Measurements from ENCODE around the gene LURAP1L. TPM values are rescaled to one million over a fixed set of nuclear protein-coding genes. Genes with fewer than 3 reads are reported as not detected.

Gene LURAP1L
- total and polyA plus RNA-seq, 2 of the 4 experiments (the other 2 are of a cell fraction), result 6.1 to 10.6 TPM

- no peak overlapping the region for H2AFZ ChIP-seq (replicated peaks; ENCODE audit: low read length, poor library complexity)
- no peak for DNase-seq
- no peak overlapping the region for H3K27ac ChIP-seq (ENCODE audit: insufficient read depth, low read length)
- no CpG with 5 or more reads among the region's 1 CpG for WGBS, 2 experiments (ENCODE audit: extremely low coverage in 2 of 2, insufficient read length in 1 of 2)
- no peak overlapping the region for H4K8ac ChIP-seq (ENCODE audit: low read depth in 2 of 2, low read length in 2 of 2)
- H3K4me3 ChIP-seq (ENCODE audit: insufficient read depth, low read depth, low read length), result no peak overlapping the region
- no peak overlapping the region for H2BK5ac ChIP-seq (ENCODE audit: low read depth, low read length, poor library complexity, severe bottlenecking)
- in situ Hi-C loops (cut with MboI; ENCODE audit: low sequenced_read_pairs), result no loop called here
- no peak overlapping the region for H2BK120ac ChIP-seq (ENCODE audit: low read depth, low read length)
- H2AK9ac ChIP-seq (replicated peaks; ENCODE audit: low read depth, low read length, poor library complexity), result no peak overlapping the region
- H3K18ac ChIP-seq (ENCODE audit: low read depth, low read length), result no peak overlapping the region
- H3K23ac ChIP-seq (ENCODE audit: low read depth, low read length), result no peak overlapping the region
- no peak overlapping the region for H4K5ac ChIP-seq (ENCODE audit: low read depth, low read length)
- ChIA-PET POLR2A (ENCODE audit: unreplicated experiment) (no interaction called here), CTCF (interaction anchor here (0.7 kb wide), 1 partner anchor 46 kb away, joined by 3 read pairs; no protein-coding TSS in a partner anchor)
- H3K4me1 ChIP-seq (ENCODE audit: control insufficient read depth, insufficient read depth, low read length), result no peaks in the 10 kb centered on the region
- H3K14ac ChIP-seq (replicated peaks; ENCODE audit: low read depth, low read length), result no peak overlapping the region
- peaks cover 6% of the 10 kb centered on the region for H3K9me3 ChIP-seq (ENCODE audit: control insufficient read depth, insufficient read depth, low read length)
- no peak overlapping the region for H3K4ac ChIP-seq (ENCODE audit: low read depth, low read length)
- H4K20me1 ChIP-seq (ENCODE audit: insufficient read depth, low read length), result no peaks in the 10 kb centered on the region
- no peak for TF ChIP-seq SMC3 (IDR thresholded peaks at IDR 0.05; ENCODE audit: low read depth, low read length)
- no peak for TF ChIP-seq CEBPB (IDR thresholded peaks at IDR 0.05; ENCODE audit: low read depth, low read length)
- TF ChIP-seq MAFK (IDR thresholded peaks at IDR 0.05; ENCODE audit: low read depth, low read length), result no peak
- no peaks in the 10 kb centered on the region for H3K9me1 ChIP-seq (ENCODE audit: insufficient read depth, low read length)
- H2BK15ac ChIP-seq (ENCODE audit: low read depth, low read length), result no peak overlapping the region
- H3K56ac ChIP-seq (ENCODE audit: extremely low read depth, insufficient read depth, low read length), result no peak overlapping the region
- dilution Hi-C loops (cut with HindIII; ENCODE audit: low sequenced_read_pairs, unreplicated experiment), result no loop called here
- H3K79me1 ChIP-seq (ENCODE audit: low read depth in 1 of 2, low read length in 2 of 2), result no peaks in the 10 kb centered on the region
- no peaks in the 10 kb centered on the region for H3K36me3 ChIP-seq (ENCODE audit: control insufficient read depth, insufficient read depth, low read length)
- ATAC-seq (ENCODE audit: low read depth), result no peak
- H3K4me2 ChIP-seq (ENCODE audit: low read depth, low read length), result no peak overlapping the region
- no TSS peak for BruUV-seq (replicated peaks)
- no peak overlapping the region for H2BK20ac ChIP-seq (ENCODE audit: low read depth, low read length)
- intact Hi-C loops (cut with micrococcal nuclease), result no loop called here
- H3K9ac ChIP-seq (ENCODE audit: low read depth, low read length), result no peak overlapping the region
- H3K27me3 ChIP-seq (ENCODE audit: control insufficient read depth, insufficient read depth, low read length), result no peaks in the 10 kb centered on the region
- no peak overlapping the region for H4K91ac ChIP-seq (ENCODE audit: insufficient read depth, low read depth, low read length)
- H2AK5ac ChIP-seq (ENCODE audit: low read depth, low read length), result no peak overlapping the region
Measured at GRCh38 chr9:12730198-12730597, 44.6 kb upstream of the LURAP1L start.

Data from IMR-90 (cell line).